GM12878 (cell line): ENCODE results near the gene COPZ1. TPM values are rescaled to one million over a fixed set of nuclear protein-coding genes. Genes with fewer than 3 reads are reported as not detected.

ENCODE experiments used
- ATAC-seq: fragments of 200-7000 bp; cut with Tn5 transposase; 3 replicates; pipeline ENCODE4 v1.9.1; 2020; ENCODE audit warnings: mild to moderate bottlenecking, moderate library complexity
- BruUV-seq: library from RNA; stranded (reverse); fragments of 400-500 nt; replicated peaks from 2 replicates; lab custom pipeline; 2021; lab: Mats Ljungman, UMichigan
- CTCF ChIA-PET: fragments of 300-600 bp; sonication (Branson Sonifier 250); formaldehyde crosslinking; extraction: SDS; loops from one replicate; lab custom pipeline; 2021; ENCODE audit warnings: inconsistent platforms; lab: Yijun Ruan, JAX
- POLR2A ChIA-PET: fragments of 350-600 bp; formaldehyde crosslinking; extraction: SDS; loops from one replicate; lab custom pipeline; 2021; ENCODE audit warnings: inconsistent platforms; lab: Charles Lee
- RAD21 ChIA-PET: fragments of 300-600 bp; sonication (Branson Sonifier 250); formaldehyde crosslinking; loops from one replicate; lab custom pipeline; 2023; ENCODE audit warnings: antibody characterized with exemption; ENCODE audit not compliant: unreplicated experiment; lab: Charles Lee
- SMC1A ChIA-PET: fragments of 300-600 bp; sonication (Branson Sonifier 250); formaldehyde crosslinking; loops from one replicate; lab custom pipeline; 2023; ENCODE audit not compliant: unreplicated experiment, uncharacterized antibody; lab: Charles Lee
- DNase-seq: peaks from one replicate; pipeline ENCODE4 v3.0.0-alpha.2; 2011; ENCODE audit warnings: low read depth, low spot score
- FAIRE-seq: peaks from 3 replicates; lab custom pipeline; 2011; peaks lifted over from hg19 to GRCh38; lab: Jason Lieb, UNC
- H2AFZ ChIP-seq: 2 replicates; pipeline ENCODE4 v1.6.0; 2011; ENCODE audit warnings: low read depth, low read length, control low read depth; ENCODE audit not compliant: control insufficient read depth
- H3K27ac ChIP-seq: 2 replicates; pipeline ENCODE4 v1.5.1; 2011; ENCODE audit warnings: control low read depth; ENCODE audit not compliant: control insufficient read depth, insufficient read depth
- H3K27me3 ChIP-seq, 2 experiments: replicated peaks in 1 of 2; 2 replicates each; pipeline versions ENCODE4 v1.6.0 to v1.6.1; 2011; ENCODE audit warnings: low read length in 1 of 2; ENCODE audit not compliant: control insufficient read depth in 2 of 2, insufficient read depth in 2 of 2
- H3K36me3 ChIP-seq, 2 experiments: 2 replicates each; pipeline ENCODE4 v1.5.1; 2011; ENCODE audit warnings: low read length in 1 of 2; ENCODE audit not compliant: control insufficient read depth in 2 of 2, insufficient read depth in 2 of 2
- H3K4me1 ChIP-seq: 2 replicates; pipeline ENCODE4 v1.6.1; 2011; ENCODE audit warnings: mild to moderate bottlenecking, low read length, moderate library complexity, mixed read lengths; ENCODE audit not compliant: control insufficient read depth, insufficient read depth
- H3K4me2 ChIP-seq: 2 replicates; pipeline ENCODE4 v1.6.0; 2011; ENCODE audit warnings: control low read depth; ENCODE audit not compliant: control insufficient read depth, insufficient read depth
- H3K4me3 ChIP-seq: fragments of 200-600 bp; sonication (generic); 2 replicates; pipeline ENCODE4 v1.5.1; 2016
- H3K79me2 ChIP-seq: 2 replicates; pipeline ENCODE4 v1.6.0; 2011; ENCODE audit warnings: low read length; ENCODE audit not compliant: control insufficient read depth, insufficient read depth
- H3K9ac ChIP-seq: 2 replicates; pipeline ENCODE4 v1.8.0; 2011; ENCODE audit warnings: low read length, control low read depth, mixed read lengths; ENCODE audit not compliant: control insufficient read depth, insufficient read depth
- H3K9me3 ChIP-seq: replicated peaks from 3 replicates; pipeline ENCODE4 v1.5.1; 2011; ENCODE audit warnings: mild to moderate bottlenecking, low read length; ENCODE audit not compliant: control insufficient read depth, insufficient read depth
- H4K20me1 ChIP-seq: 2 replicates; pipeline ENCODE4 v1.6.0; 2011; ENCODE audit not compliant: control insufficient read depth, insufficient read depth
- BCLAF1 ChIP-seq: fragments of 450-650 bp; IDR thresholded peaks from 2 replicates; pipeline ENCODE4 v1.6.1; 2017; ENCODE audit warnings: antibody characterized with exemption, mild to moderate bottlenecking, moderate library complexity
- CUX1 ChIP-seq: IDR thresholded peaks from 2 replicates; pipeline ENCODE4 v1.6.1; 2012; ENCODE audit warnings: improper control_type of control experiment, low read depth, low read length; ENCODE audit not compliant: insufficient replicate concordance
- EED ChIP-seq: sonication (generic); IDR thresholded peaks from 2 replicates; pipeline ENCODE4 v1.6.1; 2016; ENCODE audit warnings: antibody characterized with exemption, low read depth
- EZH2 ChIP-seq: IDR thresholded peaks from 2 replicates; pipeline ENCODE4 v1.6.1; 2012; ENCODE audit warnings: low read depth, mild to moderate bottlenecking, control low read depth, inconsistent platforms, low read length, borderline replicate concordance; ENCODE audit not compliant: control insufficient read depth
- MYB ChIP-seq: fragments of 150-350 bp; IDR thresholded peaks from 2 replicates; pipeline ENCODE4 v1.6.1; 2014; ENCODE audit warnings: mild to moderate bottlenecking, low read depth, low read length, borderline replicate concordance
- POLR2A ChIP-seq: IDR thresholded peaks from 2 replicates; pipeline ENCODE4 v1.6.1; 2011; ENCODE audit warnings: low read depth, mild to moderate bottlenecking, low read length
- RAD21 ChIP-seq: IDR thresholded peaks from 2 replicates; pipeline ENCODE4 v1.6.1; 2011; ENCODE audit warnings: mild to moderate bottlenecking, low read depth, low read length, moderate library complexity; ENCODE audit not compliant: insufficient read depth
- SKIL ChIP-seq: fragments of 450-650 bp; IDR thresholded peaks from 2 replicates; pipeline ENCODE4 v1.6.1; 2017; ENCODE audit warnings: mild to moderate bottlenecking, low read depth, inconsistent platforms; ENCODE audit not compliant: poor library complexity, severe bottlenecking
- SREBF1 ChIP-seq: IDR thresholded peaks from 2 replicates; pipeline ENCODE4 v1.6.1; 2012; ENCODE audit warnings: mild to moderate bottlenecking, low read length
- TAF1 ChIP-seq: IDR thresholded peaks from 2 replicates; pipeline ENCODE4 v1.6.1; 2011; ENCODE audit warnings: mild to moderate bottlenecking, low read depth, low read length, borderline replicate concordance
- TBL1XR1 ChIP-seq: IDR thresholded peaks from 2 replicates; pipeline ENCODE4 v1.6.1; 2012; ENCODE audit warnings: low read depth, low read length, improper control_type of control experiment
- ZNF274 ChIP-seq: IDR thresholded peaks from one replicate; pipeline ENCODE4 v1.8.0; 2011; ENCODE audit not compliant: insufficient read length, insufficient read depth
- WGBS: methylation state at CpG from one replicate; pipeline ENCODE4 v1.1.6; 2016; ENCODE audit warnings: low lambda C conversion rate; ENCODE audit not compliant: insufficient replicate concordance, insufficient coverage; ENCODE audit errors: missing lambda C conversion rate; 5-methylcytosine and 5-hydroxymethylcytosine counted together
- in situ Hi-C: fragments of 300-500 bp; cut with MboI; formaldehyde crosslinking; loops from 9 replicates; pipeline ENCODE4 v1.14.3; 2018; ENCODE audit warnings: mixed read lengths
- intact Hi-C: fragments of 100-400 bp; cut with micrococcal nuclease; formaldehyde crosslinking; loops from one replicate; pipeline ENCODE4 v1.14.2; 2022; ENCODE audit not compliant: unreplicated experiment
- polyA plus RNA-seq, 11 experiments: library from polyadenylated mRNA; depleted of rRNA in 4 of 11; unstranded in 6 of 11; stranded (reverse) in 5 of 11; fragments of >200 nt; fragmentation: Nextera tagmentation in 4 of 11; fragmentation: Illumina TruSeq in 1 of 11; extraction: Ambion mirVana in 4 of 11; extraction: Trizol in 1 of 11; gene quantifications; 1 replicate in 1 of 11; 2 replicates in 10 of 11; pipeline versions ENCODE4 v1.2.1 to v1.2.3, GENCODE V29; 2011 to 2016; ENCODE audit warnings: inconsistent platforms in 2 of 11, missing spikeins in 2 of 11, low read depth in 1 of 11
- total RNA-seq, 4 experiments: library from RNA; depleted of rRNA in 3 of 4; stranded (reverse); fragments of >200 nt in 3 of 4; fragmentation: Illumina TruSeq in 1 of 4; extraction: Trizol in 1 of 4; gene quantifications; 2 replicates each; pipeline versions ENCODE4 v1.2.1 to v1.2.3, GENCODE V29; 2013 to 2021

Gene COPZ1
- total and polyA plus RNA-seq, 10 of the 15 experiments (the other 5 are each of a cell fraction or from before 2014, with no cell fraction given): 112 to 378 (median 184) TPM

GRCh38 chr12:54388237-54389133 is 63.6 kb downstream of the COPZ1 start (continued):
- TF ChIP-seq ZNF274: no peak
- no peak for TF ChIP-seq MYB
- TF ChIP-seq EZH2: no peak
- TF ChIP-seq RAD21: no peak
- TF ChIP-seq POLR2A: no peak
- no peak for TF ChIP-seq CUX1

GRCh38 chr12:54389134-54389508 is 64.2 kb downstream of the COPZ1 start:
- FAIRE-seq (no peak), ATAC-seq (no peak), DNase-seq (no peak)
- no peak overlapping the region for H2AFZ ChIP-seq
- SMC1A ChIA-PET: no interaction called here
- no peak overlapping the region for H3K27ac ChIP-seq
- no peaks in the 10 kb centered on the region for H3K79me2 ChIP-seq
- no peaks in the 10 kb centered on the region for H3K27me3 ChIP-seq
- H3K4me1 ChIP-seq: peaks cover 14% of the 10 kb centered on the region
- no peaks in the 10 kb centered on the region for H4K20me1 ChIP-seq
- H3K36me3 ChIP-seq: no peaks in the 10 kb centered on the region
- POLR2A ChIA-PET: no interaction called here
- CTCF ChIA-PET: interaction anchor here (0.8 kb wide), 1 partner anchor 49 kb away, joined by 4 read pairs; no protein-coding TSS in a partner anchor
- in situ Hi-C loops: no loop called here
- 43% methylated on average over 3 of the region's 3 CpGs for WGBS
- no peaks in the 10 kb centered on the region for H3K9me3 ChIP-seq
- no TSS peak for BruUV-seq
- no peak overlapping the region for H3K4me3 ChIP-seq
- RAD21 ChIA-PET: no interaction called here
- intact Hi-C loops: no loop called here
- H3K4me2 ChIP-seq: no peak overlapping the region
- TF ChIP-seq EED (no peak), SREBF1 (no peak), BCLAF1 (no peak), TAF1 (no peak), TBL1XR1 (no peak), SKIL (no peak)
- no peak overlapping the region for H3K9ac ChIP-seq
